ENCODE data around the gene ZNF474.

The ZNF474 gene

GRCh38 chr5:122153230-122153629 lies 23.9 kb downstream of the ZNF474 start:
- DNase-seq, result no peak

GRCh38 chr5:122153774-122154173 lies 24.4 kb downstream of the ZNF474 start:
- no peak for DNase-seq

- DNase-seq, result no peak
Observed at GRCh38 chr5:122154491-122154890, 25.1 kb downstream of the ZNF474 start.

- DNase-seq, result no peak
Observed at GRCh38 chr5:122154910-122155309, 25.6 kb downstream of the ZNF474 start.

GRCh38 chr5:122155546-122155945 lies 26.2 kb downstream of the ZNF474 start:
- DNase-seq, result no peak

- DNase-seq, result peak in 1 of 56 donors; percentile 20
Observed at GRCh38 chr5:122156724-122157325, 27.5 kb downstream of the ZNF474 start.

GRCh38 chr5:122162100-122162638 lies 32.8 kb downstream of the ZNF474 start:
- no peak for DNase-seq

- no peak for DNase-seq
Observed at GRCh38 chr5:122163121-122164069, 34.0 kb downstream of the ZNF474 start.

- no peak for DNase-seq
Observed at GRCh38 chr5:122164070-122164435, 34.7 kb downstream of the ZNF474 start.

- DNase-seq, result no peak
Observed at GRCh38 chr5:122164831-122165558, 35.6 kb downstream of the ZNF474 start.

GRCh38 chr5:122165559-122166078 lies 36.3 kb downstream of the ZNF474 start:
- no peak for DNase-seq

GRCh38 chr5:122169350-122170103 lies 40.2 kb downstream of the ZNF474 start:
- no peak for DNase-seq

- peak in 10 of 56 donors; percentile 3 to 37 (median 15) for DNase-seq
Observed at GRCh38 chr5:122170620-122171019, 41.3 kb downstream of the ZNF474 start.

GRCh38 chr5:122172207-122172606 lies 42.9 kb downstream of the ZNF474 start:
- DNase-seq, result no peak

GRCh38 chr5:122173474-122174415 lies 44.4 kb downstream of the ZNF474 start:
- no peak for DNase-seq

GRCh38 chr5:122175091-122175490 lies 45.7 kb downstream of the ZNF474 start:
- no peak for DNase-seq

- DNase-seq, result no peak
Observed at GRCh38 chr5:122175852-122176251, 46.5 kb downstream of the ZNF474 start.

- no peak for DNase-seq
Observed at GRCh38 chr5:122177161-122177560, 47.8 kb downstream of the ZNF474 start.

GRCh38 chr5:122179701-122180100 lies 50.4 kb downstream of the ZNF474 start:
- DNase-seq, result no peak

Measured in amygdala (tissue), 56 donors.